H1 (cell line): Measurements from ENCODE around the gene TSPAN4. TPM values are rescaled to one million over a fixed set of nuclear protein-coding genes. Genes with fewer than 3 reads are reported as not detected.

Experiments used
- CTCF ChIA-PET: fragments of 300-600 bp; sonication (Branson Sonifier 250); formaldehyde crosslinking; loops from one replicate; lab custom pipeline; 2021; ENCODE audit not compliant: partially characterized antibody; lab: Charles Lee
- POLR2A ChIA-PET: fragments of 300-600 bp; sonication (Branson Sonifier 250); formaldehyde crosslinking; loops from one replicate; lab custom pipeline; 2021; ENCODE audit warnings: inconsistent platforms; ENCODE audit not compliant: partially characterized antibody; lab: Charles Lee
- DNase-seq, 2 experiments: peaks; one replicate each; pipeline versions ENCODE4 v3.0.0 to v3.0.0-alpha.2; 2010 to 2022; ENCODE audit warnings: low spot score in 2 of 2, low read depth in 1 of 2, mixed read lengths in 1 of 2
- FAIRE-seq: peaks from 2 replicates; lab custom pipeline; 2011; peaks lifted over from hg19 to GRCh38; lab: Jason Lieb, UNC
- H2AFZ ChIP-seq: 2 replicates; pipeline ENCODE4 v1.8.1; 2012; ENCODE audit warnings: low read length, inconsistent platforms
- H2AK5ac ChIP-seq: 2 replicates; pipeline ENCODE4 v1.6.1; 2013; ENCODE audit warnings: low read depth, low read length
- H2BK120ac ChIP-seq: replicated peaks from 2 replicates; pipeline ENCODE3; 2013; ENCODE audit warnings: low read depth, low read length, inconsistent platforms
- H2BK12ac ChIP-seq: 2 replicates; pipeline ENCODE4 v1.6.1; 2013; ENCODE audit warnings: low read depth, low read length
- H2BK15ac ChIP-seq: 2 replicates; pipeline ENCODE4 v1.6.1; 2013; ENCODE audit warnings: low read length
- H2BK20ac ChIP-seq: 2 replicates; pipeline ENCODE4 v1.6.1; 2013; ENCODE audit warnings: low read length
- H2BK5ac ChIP-seq: 2 replicates; pipeline ENCODE4 v1.6.1; 2013; ENCODE audit warnings: low read depth, low read length
- H3K14ac ChIP-seq: 2 replicates; pipeline ENCODE4 v1.6.1; 2013; ENCODE audit warnings: inconsistent platforms; ENCODE audit not compliant: insufficient read length
- H3K18ac ChIP-seq: 2 replicates; pipeline ENCODE4 v1.6.1; 2013; ENCODE audit warnings: low read length; ENCODE audit errors: extremely low read depth
- H3K23ac ChIP-seq: 2 replicates; pipeline ENCODE4 v1.6.1; 2013; ENCODE audit warnings: inconsistent platforms; ENCODE audit not compliant: insufficient read length
- H3K23me2 ChIP-seq: 2 replicates; pipeline ENCODE4 v1.6.1; 2013; ENCODE audit warnings: low read depth, low read length
- H3K27ac ChIP-seq: 2 replicates; pipeline ENCODE4 v1.6.1; 2011; ENCODE audit warnings: low read depth, low read length, inconsistent platforms
- H3K27me3 ChIP-seq, 4 experiments: replicated peaks in 1 of 4; 1 replicate in 1 of 4; 2 replicates in 3 of 4; pipeline versions ENCODE4 v1.6.1 to v1.8.1; 2011 to 2013; ENCODE audit warnings: low read length in 3 of 4, mild to moderate bottlenecking in 3 of 4, inconsistent platforms in 2 of 4, mixed read lengths in 2 of 4, moderate library complexity in 1 of 4; ENCODE audit not compliant: control insufficient read depth in 3 of 4, insufficient read depth in 3 of 4; ENCODE audit errors: extremely low read depth in 1 of 4
- H3K36me3 ChIP-seq, 4 experiments: 2 replicates each; pipeline versions ENCODE4 v1.6.1 to v1.8.1; 2011 to 2013; ENCODE audit warnings: mild to moderate bottlenecking in 4 of 4, low read length in 3 of 4, moderate library complexity in 2 of 4, control low read depth in 1 of 4, inconsistent platforms in 1 of 4; ENCODE audit not compliant: insufficient read depth in 4 of 4, control insufficient read depth in 2 of 4
- H3K4ac ChIP-seq: replicated peaks from 2 replicates; pipeline ENCODE3; 2013; ENCODE audit warnings: low read length, low read depth, mixed read lengths, inconsistent platforms; ENCODE audit not compliant: insufficient read length
- H3K4me1 ChIP-seq, 4 experiments: replicated peaks in 1 of 4; 1 replicate in 1 of 4; 2 replicates in 3 of 4; pipeline versions ENCODE4 v1.6.1 to v1.8.1; 2011 to 2013; ENCODE audit warnings: low read length in 3 of 4, inconsistent platforms in 2 of 4, mixed read lengths in 1 of 4; ENCODE audit not compliant: insufficient read depth in 4 of 4, control insufficient read depth in 3 of 4
- H3K4me2 ChIP-seq, 2 experiments: 2 replicates each; pipeline versions ENCODE4 v1.6.1 to v1.8.1; 2011 to 2013; ENCODE audit warnings: low read depth in 2 of 2, low read length in 2 of 2, control low read depth in 1 of 2, inconsistent platforms in 1 of 2, mild to moderate bottlenecking in 1 of 2; ENCODE audit not compliant: insufficient read depth in 1 of 2
- H3K4me3 ChIP-seq, 4 experiments: fragments of 200-600, 300-600 bp in 1 of 4; sonication (generic), shearing (Covaris generic), sonication (Bioruptor Twin) in 1 of 4; 2 replicates each; pipeline versions ENCODE4 v1.5.1 to v1.8.1; 2011 to 2016; ENCODE audit warnings: low read length in 4 of 4, low read depth in 3 of 4, control low read depth in 2 of 4, inconsistent platforms in 2 of 4, mild to moderate bottlenecking in 2 of 4, mixed read lengths in 1 of 4, moderate library complexity in 1 of 4; ENCODE audit not compliant: insufficient read depth in 2 of 4; ENCODE audit errors: extremely low read depth in 1 of 4
- H3K56ac ChIP-seq: replicated peaks from 2 replicates; pipeline ENCODE3; 2013; ENCODE audit warnings: low read depth, mild to moderate bottlenecking, mixed read lengths, low read length, inconsistent platforms; ENCODE audit not compliant: insufficient read length
- H3K79me1 ChIP-seq: 2 replicates; pipeline ENCODE4 v1.6.1; 2013; ENCODE audit warnings: low read depth, low read length, control low read depth
- H3K79me2 ChIP-seq, 2 experiments: 2 replicates each; pipeline versions ENCODE4 v1.6.1 to v1.8.1; 2012 to 2013; ENCODE audit warnings: low read length in 2 of 2, mild to moderate bottlenecking in 2 of 2, inconsistent platforms in 1 of 2; ENCODE audit not compliant: insufficient read depth in 2 of 2, control insufficient read depth in 1 of 2
- H3K9ac ChIP-seq, 4 experiments: replicated peaks in 1 of 4; 1 replicate in 1 of 4; 2 replicates in 3 of 4; pipeline versions ENCODE4 v1.6.1 to v1.8.1; 2011 to 2013; ENCODE audit warnings: low read depth in 3 of 4, low read length in 3 of 4, control low read depth in 2 of 4, mild to moderate bottlenecking in 2 of 4, moderate library complexity in 2 of 4, inconsistent platforms in 1 of 4; ENCODE audit errors: extremely low read depth in 1 of 4
- H3K9me3 ChIP-seq, 2 experiments: 2 replicates each; pipeline versions ENCODE4 v1.6.1 to v1.8.1; 2012 to 2013; ENCODE audit warnings: mild to moderate bottlenecking in 2 of 2, moderate library complexity in 2 of 2, control low read depth in 1 of 2, inconsistent platforms in 1 of 2, low read depth in 1 of 2, low read length in 1 of 2, mixed read lengths in 1 of 2; ENCODE audit not compliant: insufficient read depth in 2 of 2
- H4K20me1 ChIP-seq, 2 experiments: replicated peaks in 1 of 2; 2 replicates each; pipeline versions ENCODE3 to v1.8.1; 2011 to 2013; ENCODE audit warnings: inconsistent platforms in 2 of 2, low read length in 2 of 2, mild to moderate bottlenecking in 1 of 2; ENCODE audit not compliant: insufficient read depth in 2 of 2, control insufficient read depth in 1 of 2
- H4K5ac ChIP-seq: 2 replicates; pipeline ENCODE4 v1.6.1; 2013; ENCODE audit warnings: low read length, low read depth, mixed read lengths, inconsistent platforms; ENCODE audit not compliant: insufficient read length
- H4K8ac ChIP-seq: 2 replicates; pipeline ENCODE4 v1.8.0; 2013; ENCODE audit warnings: mild to moderate bottlenecking, moderate library complexity, low read length, inconsistent platforms; ENCODE audit not compliant: insufficient read depth; ENCODE audit errors: extremely low read depth
- H4K91ac ChIP-seq: replicated peaks from 2 replicates; pipeline ENCODE3; 2013; ENCODE audit warnings: low read length, mixed read lengths, inconsistent platforms; ENCODE audit not compliant: insufficient read length
- SAP30 ChIP-seq: fragments of 300-600 bp; sonication (generic); IDR thresholded peaks from 2 replicates; pipeline ENCODE4 v1.7.1; 2012; ENCODE audit warnings: low read length, moderate library complexity, mild to moderate bottlenecking, inconsistent platforms; ENCODE audit not compliant: insufficient read depth, insufficient replicate concordance
- SP2 ChIP-seq: IDR thresholded peaks from 2 replicates; pipeline ENCODE4 v1.6.1; 2012; ENCODE audit warnings: mild to moderate bottlenecking, low read length, inconsistent platforms
- TEAD4 ChIP-seq: IDR thresholded peaks from 2 replicates; pipeline ENCODE4 v1.6.1; 2012; ENCODE audit warnings: low read depth, low read length, inconsistent platforms, mixed read lengths
- USF2 ChIP-seq: IDR thresholded peaks from 2 replicates; pipeline ENCODE4 v1.6.1; 2011; ENCODE audit warnings: low read length, improper control_type of control experiment
- YY1 ChIP-seq: IDR thresholded peaks from 2 replicates; pipeline ENCODE4 v1.6.1; 2011; ENCODE audit warnings: low read depth, mild to moderate bottlenecking, low read length
- whole genome bisulfite sequencing, 2 experiments: shearing (Covaris generic) in 1 of 2; methylation state at CpG; one replicate each; pipeline versions ENCODE4 v1.1.6 to v1.1.7; 2013 to 2015; ENCODE audit warnings: low lambda C conversion rate in 2 of 2, mixed read lengths in 2 of 2, inconsistent platforms in 1 of 2, low coverage in 1 of 2, missing lambda C conversion rate in 1 of 2; ENCODE audit not compliant: insufficient replicate concordance in 2 of 2, insufficient coverage in 1 of 2, insufficient read length in 1 of 2; ENCODE audit errors: extremely low coverage in 1 of 2, missing lambda C conversion rate in 1 of 2; 5-methylcytosine and 5-hydroxymethylcytosine counted together
- polyA plus RNA-seq, 7 experiments: library from polyadenylated mRNA; depleted of rRNA in 3 of 7; stranded (reverse) in 5 of 7; unstranded in 2 of 7; fragments of >200 nt in 5 of 7; fragments of 200-250 nt in 2 of 7; gene quantifications; 1 replicate in 5 of 7; 2 replicates in 1 of 7; 4 replicates in 1 of 7; pipeline versions ENCODE4 v1.2.1 to v1.2.3, GENCODE V29; 2011 to 2013; ENCODE audit warnings: missing spikeins in 2 of 7, mixed read lengths in 2 of 7
- total RNA-seq: library from RNA; stranded (reverse); fragmentation: NEBNext Ultra II Directional; extraction: Animal tissue kit (Norgen Biotek cat#: 25700); gene quantifications from 2 replicates; pipeline ENCODE4 v1.2.1, GENCODE V29; 2021

Gene TSPAN4
- total and polyA plus RNA-seq, 2 of the 8 experiments (the other 6 are each of a cell fraction or from before 2014, with no cell fraction given) = 74.1 to 145 TPM

- H3K4me2 ChIP-seq = no peak overlapping the region
- peak in 1 of 2 experiments; percentile 83 for DNase-seq
Measured at GRCh38 chr11:877565-877964, 34.9 kb downstream of the TSPAN4 start.

More at GRCh38 chr11:877565-877964, 34.9 kb downstream of the TSPAN4 start:
- no peaks in the 10 kb centered on the region for H3K79me1 ChIP-seq
- no peak overlapping the region for H2BK5ac ChIP-seq
- POLR2A ChIA-PET = interaction anchor here (0.6 to 2.8 kb wide), 5 partner anchors 9 to 458 kb away, joined by 3 to 10 read pairs (median 5); no protein-coding TSS in a partner anchor
- H2BK15ac ChIP-seq = no peak overlapping the region
- H2BK120ac ChIP-seq = no peak overlapping the region
- H3K4me3 ChIP-seq = no peak overlapping the region
- H2AFZ ChIP-seq = no peak overlapping the region
- peaks cover 0 to 12% (median 0%) of the 10 kb centered on the region in 4 experiments; a peak in 4 of 8 replicates for H3K36me3 ChIP-seq
- TF ChIP-seq USF2 (no peak), SAP30 (no peak), TEAD4 (no peak), YY1 (no peak), SP2 (no peak)
- TF ChIP-seq, all 59 proteins: peak for 0
- H3K27me3 ChIP-seq = no peaks in the 10 kb centered on the region
- H3K18ac ChIP-seq = no peak overlapping the region
- H3K9ac ChIP-seq = no peak overlapping the region
- no peak overlapping the region for H2AK5ac ChIP-seq
- no peaks in the 10 kb centered on the region for H3K9me3 ChIP-seq
- H3K27ac ChIP-seq = no peak overlapping the region
- no peak overlapping the region for H3K23ac ChIP-seq
- WGBS, 2 experiments = 63% methylated on average over 7 of the region's 11 CpGs; no CpG with 5 or more reads in 1 of the 2 experiments
- no peak overlapping the region for H4K91ac ChIP-seq
- H2BK20ac ChIP-seq = no peak overlapping the region
- no peaks in the 10 kb centered on the region for H3K79me2 ChIP-seq
- no peak overlapping the region for H2BK12ac ChIP-seq
- no peaks in the 10 kb centered on the region; a peak in 2 of 7 replicates for H3K4me1 ChIP-seq
- no peaks in the 10 kb centered on the region for H3K23me2 ChIP-seq
- CTCF ChIA-PET = interaction anchor here (1.3 to 2.8 kb wide), 4 partner anchors 10 to 56 kb away, joined by 3 to 8 read pairs (median 6); no protein-coding TSS in a partner anchor
- H3K14ac ChIP-seq = no peak overlapping the region
- H4K8ac ChIP-seq = no peak overlapping the region
- FAIRE-seq = no peak
- H3K4ac ChIP-seq = no peak overlapping the region
- no peak overlapping the region for H3K56ac ChIP-seq
- H4K5ac ChIP-seq = no peak overlapping the region
- peaks cover 5 to 20% of the 10 kb centered on the region in 2 experiments for H4K20me1 ChIP-seq
